GM21786 (cell line): ENCODE measurements around the gene PCAT7.
"Not testable (repeated sequence)": the region's sequence is repeated elsewhere in the genome, so short reads cannot be mapped to it uniquely, and the experiment has no call there.

Source experiments
- ATAC-seq: cut with Tn5 transposase; IDR thresholded peaks from one replicate; pipeline ENCODE4 v1.9.1; 2021; ENCODE audit not compliant: unreplicated experiment

The PCAT7 gene

DNA sequence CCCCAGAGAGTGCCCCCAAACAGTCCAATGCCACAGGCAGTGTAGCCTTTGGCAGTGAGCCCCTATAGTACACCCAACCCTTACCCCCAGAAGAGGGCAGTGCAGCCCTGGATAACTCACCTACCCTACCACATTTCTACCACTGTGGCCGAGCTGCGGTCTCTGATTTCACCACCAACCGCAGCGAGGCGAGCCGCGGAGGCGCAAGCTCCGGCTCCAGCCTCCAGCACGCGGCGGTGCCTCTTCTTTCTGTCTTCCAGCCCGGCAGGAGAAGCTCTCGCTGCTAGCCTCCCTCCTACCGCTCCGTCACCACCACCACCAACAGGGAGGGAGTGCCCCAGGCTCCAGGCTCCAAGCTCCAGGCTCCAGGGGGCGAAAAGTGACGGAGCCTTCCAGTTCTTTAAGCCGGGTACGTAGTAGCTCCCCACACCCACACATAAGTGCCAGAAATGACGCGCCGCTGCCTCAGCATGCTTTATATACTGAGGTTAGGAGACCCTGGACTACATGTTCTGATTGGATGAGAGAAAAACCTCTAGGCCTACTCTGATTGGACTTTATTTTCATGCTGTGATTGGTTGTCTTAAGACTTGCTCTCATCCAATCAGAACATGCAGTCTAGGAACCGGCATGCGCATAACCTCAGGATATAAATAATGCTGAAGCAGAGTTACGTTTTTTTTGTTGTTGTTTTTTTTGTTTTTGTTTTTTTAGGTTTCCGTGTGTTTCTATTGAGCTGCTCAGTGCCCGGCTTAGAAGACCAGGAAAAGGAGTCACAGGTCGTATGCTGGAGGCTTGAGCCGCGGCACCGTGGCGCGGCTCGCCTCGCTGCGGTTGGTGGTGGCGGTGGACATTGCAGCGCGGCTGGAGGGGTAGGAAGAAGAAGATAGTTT lies at the start of gene PCAT7:
PCAT7 (plus strand) TSS at position 645 of the 893 bp plus-strand sequence.
- no peak for ATAC-seq

DNA sequence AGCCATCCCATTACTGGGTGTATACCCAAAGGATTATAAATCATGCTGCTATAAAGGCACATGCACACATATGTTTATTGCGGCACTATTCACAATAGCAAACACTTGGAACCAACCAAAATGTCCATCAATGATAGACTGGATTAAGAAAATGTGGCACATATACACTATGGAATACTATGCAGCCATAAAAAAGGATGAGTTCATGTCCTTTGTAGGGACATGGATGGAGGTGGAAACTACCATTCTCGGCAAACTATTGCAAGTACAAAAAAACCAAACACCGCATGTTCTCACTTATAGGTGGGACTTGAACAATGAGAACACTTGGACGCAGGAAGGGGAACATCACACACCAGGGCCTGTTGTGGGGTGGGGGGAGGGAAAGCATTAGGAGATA lies 48.5 kb upstream of the PCAT7 start:
- not testable (repeated sequence) for ATAC-seq

DNA sequence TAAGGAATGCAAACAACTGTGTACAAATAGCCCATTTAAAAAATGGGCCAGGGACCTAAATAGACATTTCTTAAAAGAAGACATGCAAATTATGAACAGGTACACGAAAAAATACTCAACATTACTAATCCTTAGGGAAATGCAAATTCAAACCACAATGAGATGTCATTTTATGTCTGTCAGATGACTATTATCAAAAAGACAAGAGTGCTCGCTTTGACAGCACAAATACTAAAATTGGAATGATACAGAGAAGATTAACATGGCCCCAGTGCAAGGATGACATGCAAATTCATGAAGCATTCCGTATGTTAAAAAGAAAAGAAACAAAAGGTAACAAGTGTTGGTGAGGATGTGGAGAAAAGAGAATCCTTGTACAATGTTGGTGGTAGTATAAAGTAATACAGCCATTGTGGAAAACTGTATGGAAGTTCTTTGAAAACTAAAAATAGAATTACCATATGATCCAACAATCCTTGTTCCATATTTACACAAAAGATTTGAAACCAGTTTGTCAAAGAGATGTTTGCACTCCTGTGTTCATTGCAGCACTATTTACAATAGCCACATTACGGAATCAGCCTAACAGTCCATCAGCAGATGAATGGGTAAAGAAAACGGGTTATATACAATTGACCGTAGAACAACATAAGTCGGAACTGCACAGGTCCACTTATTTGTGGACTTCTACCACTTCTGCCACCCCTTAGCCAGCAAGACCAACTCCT lies 47.2 kb upstream of the PCAT7 start:
- no peak for ATAC-seq

DNA sequence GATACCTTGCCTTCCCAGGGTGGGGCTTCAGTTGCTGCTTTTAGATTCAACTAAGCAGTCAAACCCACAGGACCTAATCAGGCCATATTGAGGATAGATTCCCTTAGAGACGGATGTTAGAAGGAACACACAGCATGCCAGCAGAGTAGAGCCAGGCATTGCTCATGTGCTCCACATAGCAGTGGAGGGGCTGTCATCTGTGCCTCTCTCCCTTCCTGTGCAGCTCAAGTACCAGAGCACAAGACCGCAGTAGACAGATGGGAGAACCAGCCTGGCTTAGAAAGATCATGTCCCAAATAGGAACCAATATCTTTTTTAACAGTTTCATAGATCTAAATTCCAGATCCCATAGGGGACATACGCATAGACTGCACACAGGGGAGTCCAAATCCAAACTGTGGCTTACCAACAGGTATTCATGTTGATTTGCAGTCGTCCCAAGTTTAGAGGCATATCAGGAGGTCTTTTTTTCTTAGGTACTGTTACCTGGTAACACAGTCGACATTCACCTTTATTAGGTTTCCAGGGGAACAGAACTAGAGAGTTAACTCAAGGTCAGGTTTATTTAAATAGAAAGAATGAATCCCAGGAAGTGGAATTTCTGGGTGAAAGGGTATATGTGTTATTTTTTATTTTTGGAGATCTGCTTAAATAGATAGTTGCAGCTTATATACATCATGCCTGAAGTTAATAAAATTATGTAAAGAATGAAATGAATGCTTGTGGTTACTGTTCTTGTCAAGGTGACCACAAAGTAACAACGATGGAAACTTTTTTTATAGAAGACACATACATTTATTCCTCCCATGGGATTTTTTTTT lies 43.5 kb upstream of the PCAT7 start:
- no peak for ATAC-seq

DNA sequence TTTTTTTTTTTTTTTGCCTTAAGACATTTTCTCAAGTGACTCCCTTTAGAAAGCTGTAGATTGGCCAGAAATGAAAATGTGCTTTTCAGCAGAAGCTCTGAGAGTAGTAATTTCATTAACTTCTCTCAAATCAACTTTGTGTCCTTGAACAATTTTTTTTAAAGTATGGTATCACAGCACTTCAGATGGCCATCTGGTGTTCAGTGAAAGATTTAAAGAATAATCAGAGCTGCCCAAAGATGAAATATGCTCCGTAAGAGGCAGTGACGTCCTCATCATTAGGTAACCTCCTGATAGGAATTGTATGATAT lies 43.0 kb upstream of the PCAT7 start:
- ATAC-seq = no peak

DNA sequence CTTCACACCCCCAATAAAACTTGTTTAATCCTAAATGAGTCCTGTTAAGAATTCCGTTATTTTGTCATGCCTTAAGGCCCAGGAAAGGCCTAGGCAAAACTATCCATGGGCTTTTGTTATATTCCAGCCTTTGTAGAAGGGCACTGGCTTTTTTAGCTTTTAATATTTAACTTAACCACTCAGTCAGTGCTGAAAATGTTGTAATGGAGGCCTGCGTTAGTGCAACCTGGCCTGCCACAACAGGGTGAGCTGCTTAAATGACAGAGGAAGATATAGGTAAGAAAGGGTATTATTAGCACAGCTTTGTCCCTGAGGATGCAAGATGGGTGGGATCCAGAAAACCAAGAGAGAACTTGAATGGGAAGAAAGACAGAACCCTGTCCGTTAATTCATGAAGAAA lies 40.2 kb upstream of the PCAT7 start:
- ATAC-seq = no peak

DNA sequence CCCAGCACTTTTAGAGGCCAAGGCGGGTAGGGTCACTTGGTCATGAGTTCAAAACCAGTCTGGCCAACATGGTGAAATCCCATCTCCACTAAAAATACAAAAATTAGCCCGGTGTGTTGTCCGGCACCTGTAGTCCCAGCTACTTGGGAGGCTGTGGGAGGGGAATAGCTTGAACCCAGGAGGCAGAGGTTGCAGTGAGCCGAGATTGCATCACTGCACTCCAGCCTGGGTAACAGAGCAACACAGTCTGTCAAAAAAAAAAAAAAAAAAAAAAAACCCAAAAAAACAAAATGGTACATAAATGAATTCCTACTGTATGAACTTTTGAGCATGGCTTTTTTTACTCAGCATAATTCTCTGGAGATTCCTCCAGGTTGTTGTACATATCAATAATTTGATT lies 37.6 kb upstream of the PCAT7 start:
- ATAC-seq = no peak

DNA sequence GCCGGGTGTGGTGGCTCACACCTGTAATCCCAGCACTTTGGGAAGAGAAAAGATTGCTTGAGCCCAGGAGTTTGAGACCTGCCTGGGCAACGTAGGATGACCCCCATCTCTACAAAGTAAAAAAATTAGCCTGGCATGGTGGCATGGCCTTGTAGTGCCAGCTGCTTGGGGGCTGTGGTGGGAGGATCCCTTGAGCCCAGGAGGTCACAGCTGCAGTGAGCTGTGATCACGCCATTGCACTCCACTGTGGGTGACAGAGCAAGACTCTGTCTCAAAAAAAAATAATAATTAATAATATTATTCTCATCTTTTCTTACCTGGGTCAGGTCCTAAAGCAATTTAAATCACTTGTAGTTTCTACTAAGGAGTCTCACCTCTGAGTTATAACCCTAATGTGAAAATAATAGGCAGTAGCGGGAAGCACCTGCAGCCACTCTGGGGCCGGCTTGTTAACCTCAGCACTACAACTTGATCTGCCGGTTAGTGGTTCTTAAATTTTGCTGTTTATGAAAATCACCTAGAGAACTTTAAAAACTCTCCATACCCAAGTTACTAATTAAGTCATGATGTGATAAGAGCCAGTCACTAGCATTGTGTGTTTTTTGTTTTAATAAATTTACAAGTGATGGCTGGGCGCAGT lies 29.4 kb upstream of the PCAT7 start:
- ATAC-seq = no peak

DNA sequence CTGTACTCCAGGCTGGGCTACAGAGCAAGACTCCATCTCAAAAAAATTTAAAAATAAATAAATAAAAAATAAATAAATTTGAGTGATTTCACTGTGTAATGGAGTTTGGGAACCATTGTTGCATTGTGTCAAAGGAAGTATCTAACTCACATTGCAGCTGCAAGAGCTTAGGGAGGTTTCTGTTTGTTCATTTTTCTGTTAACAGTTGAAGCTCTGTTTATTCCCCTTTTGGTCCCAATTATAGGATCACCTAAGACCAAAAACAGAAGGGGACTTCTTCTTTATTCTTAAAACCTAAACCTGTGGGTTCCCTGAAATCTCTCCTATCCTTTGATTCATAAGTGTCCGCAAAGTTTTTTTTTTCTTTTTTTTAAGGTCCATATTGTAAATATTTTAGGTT lies 28.6 kb upstream of the PCAT7 start:
- ATAC-seq = no peak

DNA sequence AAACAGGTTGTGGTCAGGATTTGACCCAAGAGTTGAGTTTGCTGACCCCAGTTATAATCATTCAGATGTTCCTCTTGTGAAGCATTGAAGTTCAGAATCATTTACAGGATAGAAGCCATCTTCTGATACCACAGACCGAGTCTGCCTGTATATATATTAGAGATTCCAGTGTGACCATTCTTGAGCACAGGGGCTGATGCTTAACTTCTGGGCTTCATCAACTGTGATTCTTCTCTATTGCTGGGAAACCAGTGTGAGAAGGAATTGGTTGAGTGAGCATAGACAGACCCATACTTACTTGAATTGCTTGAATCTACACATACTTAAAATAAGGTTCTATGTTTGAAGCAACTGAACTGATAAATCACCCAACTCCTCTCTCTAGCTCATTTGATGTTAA lies 27.9 kb upstream of the PCAT7 start:
- ATAC-seq = no peak

DNA sequence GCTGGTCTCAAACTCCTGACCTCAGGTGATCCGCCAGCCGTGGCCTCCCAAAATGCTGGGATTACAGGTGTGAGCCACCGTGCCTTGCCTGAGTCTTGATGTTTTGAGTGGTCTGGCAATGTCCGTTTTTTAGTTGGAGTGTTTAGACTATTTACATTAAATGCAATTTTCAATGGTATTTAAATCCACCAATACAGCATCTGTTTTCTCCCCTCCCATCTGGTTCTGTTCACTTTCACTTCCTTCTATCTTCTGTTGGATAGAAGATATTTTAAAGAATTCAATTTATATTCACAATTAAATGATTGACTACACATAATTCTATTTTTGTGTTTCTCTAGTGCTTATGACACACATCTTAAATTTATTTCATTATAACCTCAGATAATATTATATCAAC lies 26.0 kb upstream of the PCAT7 start:
- no peak for ATAC-seq

DNA sequence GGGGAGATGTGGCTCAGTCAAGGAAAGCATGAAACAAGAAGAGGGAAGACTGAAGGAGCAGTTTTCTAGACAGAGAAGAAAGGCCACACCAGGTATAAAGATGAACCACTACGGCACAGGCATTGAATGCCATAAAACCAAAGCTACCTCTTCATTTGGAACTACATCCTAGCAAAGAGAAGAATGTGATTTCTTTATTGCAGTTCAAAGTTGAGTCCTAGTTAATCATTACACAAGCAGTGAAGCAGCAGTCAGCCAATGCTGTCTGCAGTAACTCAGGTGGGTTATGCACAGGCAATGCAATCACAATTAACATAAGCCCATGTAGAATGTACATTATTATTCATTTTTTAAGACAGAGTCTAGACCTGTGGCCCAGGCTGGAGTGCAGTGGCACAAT lies 21.7 kb upstream of the PCAT7 start:
- no peak for ATAC-seq

DNA sequence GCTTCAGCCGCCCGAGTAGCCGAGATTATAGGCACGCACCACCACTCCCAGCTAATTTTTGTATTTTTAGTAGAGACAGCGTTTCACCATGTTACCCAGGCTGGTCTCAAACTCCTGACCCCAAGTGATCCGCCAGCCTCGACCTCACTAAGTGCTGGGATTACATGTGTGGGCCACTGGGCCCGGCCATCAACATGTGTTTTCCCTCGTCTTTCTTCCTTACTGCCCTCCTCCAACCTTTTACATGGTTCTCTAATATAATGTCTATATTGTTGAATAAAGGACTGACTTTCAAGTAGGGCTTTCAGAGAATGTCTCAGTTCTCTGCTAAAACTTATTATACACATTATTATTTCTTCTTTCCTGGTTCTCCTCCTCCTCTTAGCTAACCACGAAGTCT lies 21.3 kb upstream of the PCAT7 start:
- ATAC-seq = no peak

DNA sequence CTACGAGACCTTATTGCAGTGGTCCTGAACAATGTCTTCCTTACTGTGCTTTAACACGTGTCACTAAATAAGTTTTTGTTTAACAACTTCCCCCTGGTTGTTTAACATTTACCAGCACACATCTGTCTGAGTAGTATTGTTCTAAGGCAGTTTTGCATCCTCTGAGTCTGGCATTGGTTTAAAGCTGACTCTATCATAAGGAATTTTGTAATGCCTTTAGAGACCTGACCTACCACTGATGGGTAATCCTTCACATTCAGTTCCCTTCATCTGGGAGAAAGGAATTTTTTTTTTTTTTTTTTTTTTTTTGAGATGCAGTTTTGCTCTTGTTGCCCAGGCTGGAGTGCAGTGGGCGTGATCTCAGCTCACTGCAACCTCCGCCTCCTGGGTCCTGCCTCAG lies 20.0 kb upstream of the PCAT7 start:
- ATAC-seq = no peak

DNA sequence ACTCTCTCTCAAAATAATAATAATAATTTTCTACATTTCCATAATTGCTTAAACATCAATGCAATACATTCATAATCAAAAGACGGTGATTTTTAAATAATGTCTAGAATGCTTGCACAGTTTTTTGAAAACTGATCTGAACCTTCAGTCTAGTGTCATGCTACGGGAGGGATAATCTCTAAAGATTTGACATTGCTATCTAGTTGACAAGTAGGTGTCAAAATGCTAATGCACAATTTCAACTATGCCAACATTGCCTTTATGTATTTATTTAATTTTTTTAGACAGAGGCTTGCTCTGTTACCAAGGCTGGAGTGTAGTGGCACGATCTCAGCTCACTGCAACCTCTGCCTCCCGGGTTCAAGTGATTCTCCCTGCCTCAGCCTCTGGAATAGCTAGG lies 16.0 kb upstream of the PCAT7 start:
- no peak for ATAC-seq

DNA sequence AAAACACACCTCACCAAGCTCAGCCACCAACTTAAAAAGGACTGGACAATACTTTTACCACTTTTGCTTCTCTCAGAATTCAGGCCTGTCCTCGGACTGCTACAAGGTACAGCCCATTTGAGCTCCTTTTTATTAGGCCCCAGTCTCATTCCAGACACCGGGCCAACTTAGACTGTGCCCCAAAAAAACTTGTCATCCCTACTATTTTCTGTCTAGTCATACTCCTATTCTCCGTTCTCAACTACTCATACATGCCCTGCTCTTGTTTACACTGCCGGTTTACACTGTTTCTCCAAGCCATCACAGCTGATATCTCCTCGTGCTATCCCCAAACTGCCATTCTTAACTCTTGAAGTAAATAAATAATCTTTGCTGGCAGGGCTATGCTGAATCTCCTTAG lies 10.5 kb upstream of the PCAT7 start:
- ATAC-seq = not testable (repeated sequence)

DNA sequence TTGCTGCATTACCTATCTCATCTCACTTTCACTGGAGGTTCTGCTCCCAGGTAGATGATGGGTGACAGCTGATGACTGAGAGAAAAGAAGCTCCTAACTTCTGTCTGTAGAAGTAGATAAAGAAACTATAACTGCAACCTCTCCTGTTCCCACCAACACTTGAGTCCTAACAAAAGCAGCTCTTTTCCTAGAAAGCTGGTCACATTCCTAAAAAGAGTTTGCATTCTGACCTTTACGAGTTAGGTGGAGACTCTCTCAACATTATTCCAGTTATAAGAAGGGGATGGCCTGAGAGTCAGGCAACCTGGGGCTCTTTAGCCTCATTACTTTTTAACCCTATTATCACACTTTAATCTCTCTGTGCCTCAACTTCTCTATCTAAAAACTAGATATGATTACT lies 8.9 kb upstream of the PCAT7 start:
- ATAC-seq = no peak

DNA sequence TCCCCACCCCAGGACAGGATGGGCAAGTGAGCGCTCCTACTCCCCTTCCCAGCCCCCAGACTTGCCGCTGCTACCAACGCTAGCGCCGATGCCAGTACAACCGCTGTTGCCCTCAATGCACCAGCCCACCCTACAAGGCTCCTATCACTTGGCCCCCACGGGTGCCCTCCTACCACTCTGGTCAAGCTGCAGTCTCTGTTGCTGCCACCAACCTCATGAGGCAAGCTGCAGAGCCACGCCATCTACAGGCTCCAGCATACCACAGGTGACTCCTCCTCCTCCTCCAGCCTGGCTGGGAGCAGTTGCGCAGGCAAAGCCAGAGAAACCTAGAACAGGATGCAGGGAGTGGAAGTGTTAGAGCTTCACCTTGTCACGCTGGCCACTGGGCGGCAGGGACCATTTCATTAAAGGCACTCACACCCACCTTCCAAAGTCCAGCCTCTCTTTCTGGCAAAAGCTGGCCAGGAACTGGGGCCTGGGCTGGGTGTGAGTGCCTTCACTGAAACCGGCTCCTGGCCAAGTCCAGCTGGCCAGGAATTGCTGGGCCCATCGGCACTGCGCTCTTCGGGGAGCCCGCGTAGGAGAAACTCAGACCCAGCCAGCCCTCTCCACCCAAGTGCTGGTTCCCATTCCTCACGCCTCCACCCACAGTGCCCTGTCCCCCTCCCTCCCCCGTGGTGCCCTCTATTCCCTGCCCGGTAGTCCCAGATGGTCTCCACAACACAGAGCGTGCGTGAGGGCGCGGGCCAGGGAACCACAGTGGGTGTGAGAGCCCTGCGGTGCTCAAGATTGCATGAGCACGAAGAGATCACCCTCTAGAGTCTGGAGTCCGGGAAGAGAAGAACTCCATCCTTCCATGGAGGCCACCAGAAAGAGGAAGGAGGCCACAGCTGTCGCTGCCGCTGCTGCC lies 1.6 kb upstream of the PCAT7 start:
- no peak for ATAC-seq

DNA sequence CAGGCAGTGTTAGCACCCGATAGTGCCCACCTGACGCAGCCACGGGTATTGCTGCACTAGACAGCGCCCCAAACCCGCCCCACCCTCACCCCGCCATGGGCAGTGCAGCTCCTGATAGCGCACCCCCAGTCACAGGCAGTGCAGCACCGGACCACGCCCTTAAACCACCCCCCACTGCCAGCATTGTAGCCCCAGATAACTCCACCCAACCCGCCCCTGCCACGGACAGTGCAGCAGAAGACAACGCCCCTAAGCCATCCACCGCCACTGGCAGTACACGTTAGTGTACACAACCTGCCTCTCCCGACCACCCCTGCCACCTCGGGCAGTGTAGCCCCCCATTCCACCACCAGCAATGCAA lies 825 bp upstream of the PCAT7 start:
- ATAC-seq = no peak

DNA sequence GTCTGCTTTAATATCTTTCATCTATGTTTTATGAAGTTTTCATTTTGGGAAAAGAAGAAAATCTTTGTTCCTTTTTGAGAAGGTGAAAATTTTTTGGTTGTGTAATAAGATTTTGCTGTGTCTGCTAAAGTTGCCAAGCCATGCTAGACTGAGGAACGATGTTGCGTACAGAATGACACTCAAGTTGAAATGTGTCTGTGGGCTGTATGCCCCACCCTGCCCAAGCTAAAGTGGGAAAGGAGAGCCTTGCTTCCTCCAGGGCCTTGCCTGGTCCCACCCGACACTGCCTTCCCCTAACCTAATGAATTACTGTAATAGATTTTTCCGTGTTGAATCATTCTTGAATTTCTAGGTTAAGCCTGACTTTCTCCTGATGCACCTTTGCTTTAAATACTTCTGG lies 2.5 kb downstream of the PCAT7 start:
- ATAC-seq = no peak
